GM21723 (cell line): Measurements from ENCODE around the gene CCDC51.
"Not testable (repeated sequence)": the region's sequence is repeated elsewhere in the genome, so short reads cannot be mapped to it uniquely, and the experiment has no call there.

Experiments used
- ATAC-seq: cut with Tn5 transposase; IDR thresholded peaks from one replicate; pipeline ENCODE4 v1.9.1; 2021; ENCODE audit warnings: mild to moderate bottlenecking, moderate library complexity; ENCODE audit not compliant: unreplicated experiment

Gene CCDC51, protein sequence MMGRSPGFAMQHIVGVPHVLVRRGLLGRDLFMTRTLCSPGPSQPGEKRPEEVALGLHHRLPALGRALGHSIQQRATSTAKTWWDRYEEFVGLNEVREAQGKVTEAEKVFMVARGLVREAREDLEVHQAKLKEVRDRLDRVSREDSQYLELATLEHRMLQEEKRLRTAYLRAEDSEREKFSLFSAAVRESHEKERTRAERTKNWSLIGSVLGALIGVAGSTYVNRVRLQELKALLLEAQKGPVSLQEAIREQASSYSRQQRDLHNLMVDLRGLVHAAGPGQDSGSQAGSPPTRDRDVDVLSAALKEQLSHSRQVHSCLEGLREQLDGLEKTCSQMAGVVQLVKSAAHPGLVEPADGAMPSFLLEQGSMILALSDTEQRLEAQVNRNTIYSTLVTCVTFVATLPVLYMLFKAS

DNA sequence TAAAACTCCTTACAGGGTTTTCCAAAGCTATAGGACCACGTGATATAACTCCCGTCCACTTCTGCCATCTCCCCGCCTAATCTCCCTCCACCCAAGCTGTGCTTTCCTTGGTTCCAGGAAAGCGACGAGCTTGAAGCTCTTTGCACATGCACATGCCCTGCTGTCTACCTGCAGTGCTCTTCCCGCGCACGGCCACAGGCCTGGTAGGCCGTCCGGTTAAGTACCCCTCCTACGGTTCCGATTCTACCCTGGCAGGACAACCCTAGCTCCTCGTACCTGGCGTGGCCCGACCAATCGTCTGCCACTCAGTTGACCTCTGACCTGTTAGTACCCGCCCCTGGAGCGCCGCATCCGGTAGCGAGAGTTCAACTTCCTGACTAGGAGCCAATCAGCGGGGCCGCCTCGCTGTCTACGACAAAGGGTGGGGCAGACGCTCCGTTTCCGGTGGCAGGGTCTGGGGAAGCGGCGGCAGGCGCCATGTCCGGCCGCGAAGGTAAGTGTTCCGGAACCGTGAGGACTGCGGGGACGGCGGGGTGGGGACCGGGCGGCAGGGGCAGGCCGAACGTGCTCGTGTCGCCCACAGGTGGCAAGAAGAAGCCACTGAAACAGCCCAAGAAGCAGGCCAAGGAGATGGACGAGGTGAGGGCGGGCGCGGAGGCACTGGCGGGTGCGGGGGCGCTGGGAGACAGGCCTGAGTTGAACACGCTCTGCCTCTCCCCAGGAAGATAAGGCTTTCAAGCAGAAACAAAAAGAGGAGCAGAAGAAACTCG, at the start of gene CCDC51, which contains the start of gene TMA7:
Gene CCDC51 (minus strand): TSS at position 300 of the 770 bp plus-strand sequence. CDS start 4,991 bp downstream, outside the sequence.
Gene TMA7 (plus strand): TSS at position 438 of the 770 bp plus-strand sequence. CDS start 40 bp downstream, at position 478.
- peak; percentile 91 for ATAC-seq

DNA sequence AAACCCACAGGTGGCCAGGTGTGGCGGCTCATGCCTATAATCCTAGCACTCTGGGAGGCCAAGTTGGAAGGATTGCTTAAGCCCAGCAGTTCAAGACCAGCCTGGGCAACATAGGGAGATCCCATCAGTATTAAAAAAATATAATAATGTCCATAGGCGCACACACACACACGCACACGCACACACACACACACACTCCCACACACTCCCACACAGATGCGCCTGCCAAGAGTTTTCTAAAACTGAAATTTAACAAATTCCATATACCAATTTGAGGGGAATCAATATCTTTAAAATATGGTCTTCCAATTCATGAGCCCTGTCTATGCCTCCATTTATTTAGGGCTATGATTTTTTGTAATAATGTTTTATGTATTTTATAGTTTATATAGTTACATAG, 47.0 kb upstream of the CCDC51 start:
- ATAC-seq, result no peak

DNA sequence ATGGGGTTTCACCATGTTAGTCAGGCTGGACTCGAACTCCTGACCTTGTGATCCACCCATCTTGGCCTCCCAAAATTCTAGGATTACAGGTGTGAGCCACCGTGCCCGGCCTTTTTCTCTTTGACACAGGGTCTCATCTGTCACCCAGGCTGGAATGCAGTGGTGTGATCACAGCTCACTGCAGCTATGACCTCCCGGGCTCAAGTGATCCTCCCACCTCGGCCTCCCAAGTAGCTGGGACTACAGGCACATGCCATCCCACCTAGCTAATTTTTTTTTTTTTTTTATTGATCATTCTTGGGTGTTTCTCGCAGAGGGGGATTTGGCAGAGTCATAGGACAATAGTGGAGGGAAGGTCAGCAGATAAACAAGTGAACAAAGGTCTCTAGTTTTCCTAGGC, 42.9 kb upstream of the CCDC51 start:
- not testable (repeated sequence) for ATAC-seq

DNA sequence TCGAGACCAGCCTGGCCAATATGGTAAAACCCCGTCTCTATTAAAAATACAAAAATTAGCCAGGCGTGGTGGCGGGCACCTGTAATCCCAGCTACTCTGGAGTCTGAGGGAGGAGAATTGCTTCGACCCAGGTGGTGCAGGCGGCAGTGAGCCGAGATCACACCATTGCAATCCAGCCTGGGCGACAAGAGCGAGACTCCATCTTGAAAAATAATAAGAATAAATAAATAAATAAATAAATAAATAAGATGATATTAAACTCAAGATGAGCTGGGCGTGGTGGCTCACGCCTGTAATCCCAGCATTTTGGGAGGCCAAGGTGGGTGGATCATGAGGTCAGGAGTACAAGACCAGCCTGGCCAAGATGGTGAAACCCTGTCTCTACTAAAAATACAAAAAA, 41.0 kb upstream of the CCDC51 start:
- not testable (repeated sequence) for ATAC-seq

DNA sequence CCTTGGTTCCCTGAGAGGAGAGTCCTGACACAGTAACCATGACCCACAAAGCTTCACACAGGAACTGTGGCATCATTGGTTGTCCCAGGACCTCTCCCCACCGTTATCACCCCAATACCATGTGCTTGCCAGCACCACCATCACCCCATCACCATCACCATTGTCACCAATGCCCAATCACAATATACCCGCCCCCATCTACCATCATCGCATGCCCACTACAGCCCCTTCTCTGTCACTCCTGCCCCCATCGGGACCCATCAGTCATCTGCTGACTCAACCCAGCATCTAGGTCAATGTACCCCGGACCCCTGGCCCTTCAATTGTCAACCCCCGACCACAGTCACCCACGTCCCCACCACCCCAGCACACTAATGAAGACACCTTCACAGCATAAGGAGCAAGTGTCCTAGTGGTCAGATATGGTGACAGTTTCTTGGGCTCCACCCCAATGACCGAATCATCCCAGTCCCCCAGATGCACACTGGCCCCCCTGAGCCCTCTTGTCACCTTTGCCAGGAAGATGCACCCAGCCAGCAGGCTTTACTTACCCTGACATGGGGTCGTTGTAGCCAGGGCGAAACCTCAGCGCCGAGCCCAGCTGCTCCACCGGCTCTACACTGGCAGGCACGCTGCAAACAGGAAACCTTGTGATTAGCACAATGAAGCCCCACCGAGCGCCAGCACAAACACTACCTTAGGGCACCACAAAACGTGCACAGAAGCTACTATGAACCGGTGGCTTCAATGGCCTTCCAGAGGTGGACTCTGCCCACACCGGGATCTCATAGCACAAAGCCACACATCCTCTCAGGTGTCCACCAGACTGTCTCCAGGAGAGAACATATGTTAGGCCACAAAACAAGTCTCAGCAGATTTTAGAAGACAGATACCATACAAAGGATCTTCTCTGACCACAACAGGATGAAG, 39.0 kb upstream of the CCDC51 start:
- no peak for ATAC-seq

DNA sequence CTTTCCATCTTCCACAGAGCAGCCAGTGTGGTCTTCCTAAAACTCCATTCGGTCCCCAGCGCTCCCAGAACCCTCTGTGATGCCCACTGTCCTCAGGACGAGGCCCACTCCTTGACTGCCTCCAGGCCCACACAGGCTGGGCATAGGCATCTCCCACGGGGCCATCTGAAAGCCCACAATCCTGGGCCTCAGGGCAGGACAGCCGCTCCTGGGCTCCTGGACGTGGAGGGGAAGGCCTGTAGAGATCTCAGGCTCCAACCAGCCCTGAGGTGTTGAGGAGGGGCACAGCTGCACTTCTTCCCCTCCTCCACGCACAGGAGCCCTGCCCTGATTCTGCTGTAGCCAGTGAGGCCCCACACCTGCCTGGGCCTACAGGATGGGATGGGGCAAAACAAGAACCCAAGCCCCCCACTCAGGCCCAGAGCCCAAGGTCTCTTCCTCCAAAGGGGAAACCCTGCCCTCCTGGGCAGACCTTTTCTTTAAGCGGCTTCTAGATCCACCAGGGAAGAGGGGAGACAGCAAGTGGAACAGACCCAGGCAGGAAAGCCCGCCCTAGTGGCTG, 38.1 kb upstream of the CCDC51 start:
- no peak for ATAC-seq

DNA sequence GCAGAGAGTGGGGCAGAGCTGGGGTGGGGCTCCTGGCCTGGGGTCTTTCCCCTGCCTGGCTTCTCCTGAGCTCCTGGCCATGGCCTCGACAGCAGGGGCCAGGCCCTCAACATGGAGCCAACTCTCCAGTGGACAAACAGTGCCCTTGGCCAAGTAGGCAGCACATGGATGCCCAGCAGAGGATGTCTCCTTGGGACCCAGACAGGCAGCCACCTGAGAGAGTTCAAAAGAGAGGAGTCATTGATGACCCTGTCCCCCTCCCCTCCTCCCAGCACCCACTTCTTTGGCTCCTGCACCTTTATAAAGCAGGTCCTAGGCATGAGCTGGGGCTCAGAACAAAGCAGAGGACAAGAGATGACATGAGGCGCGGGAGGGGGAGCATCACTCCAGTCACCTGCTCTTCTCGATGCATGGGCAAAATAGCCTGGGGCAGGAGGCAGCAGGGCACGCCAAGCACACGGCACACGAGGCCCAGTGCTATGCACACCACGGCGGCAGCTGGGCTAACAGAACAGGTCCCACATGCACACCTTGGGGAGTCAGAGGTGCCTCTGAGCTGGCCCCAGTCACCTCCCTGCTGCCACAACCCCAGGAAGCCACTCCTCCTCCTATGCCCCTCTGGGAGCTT, 36.6 kb upstream of the CCDC51 start:
- ATAC-seq, result no peak

DNA sequence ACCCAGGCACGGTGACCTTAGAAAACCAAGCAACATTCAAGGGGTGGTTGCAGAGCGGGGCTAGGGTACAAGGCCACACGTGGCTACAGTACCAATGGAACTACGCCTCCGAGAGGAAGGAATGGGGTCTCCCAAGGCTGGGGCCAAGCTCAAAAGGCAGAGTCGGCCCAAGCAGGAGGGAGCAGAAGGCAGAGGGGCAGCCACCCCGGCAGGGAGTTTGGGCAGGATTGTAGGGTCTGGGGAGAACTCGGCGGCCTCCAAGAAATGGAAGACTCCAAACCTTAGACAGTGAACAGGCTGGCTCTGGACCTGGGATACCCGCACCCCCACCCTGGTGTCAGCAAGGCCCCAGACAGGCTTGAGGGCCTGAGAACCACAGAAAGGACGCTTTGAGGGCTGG, 35.3 kb upstream of the CCDC51 start:
- ATAC-seq, result no peak

DNA sequence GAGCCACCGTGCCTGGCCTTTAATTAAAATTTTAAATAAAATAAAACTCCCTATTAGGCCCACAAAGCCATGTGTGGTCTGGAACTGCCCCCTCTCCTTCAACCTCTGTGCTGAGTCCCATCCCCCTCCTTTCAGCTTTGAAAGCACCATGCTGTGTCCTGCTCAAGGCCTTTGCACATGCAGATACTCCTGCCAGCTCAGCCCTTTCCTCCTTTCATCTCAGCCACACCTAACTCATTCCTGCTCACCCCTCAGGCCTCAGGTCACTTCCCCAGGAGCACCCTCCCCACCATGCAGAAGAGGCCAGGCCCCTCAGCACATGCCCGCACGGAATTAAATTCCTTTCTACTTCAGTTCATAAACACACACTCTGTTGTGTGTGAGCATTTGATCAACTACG, 34.7 kb upstream of the CCDC51 start:
- ATAC-seq, result no peak

DNA sequence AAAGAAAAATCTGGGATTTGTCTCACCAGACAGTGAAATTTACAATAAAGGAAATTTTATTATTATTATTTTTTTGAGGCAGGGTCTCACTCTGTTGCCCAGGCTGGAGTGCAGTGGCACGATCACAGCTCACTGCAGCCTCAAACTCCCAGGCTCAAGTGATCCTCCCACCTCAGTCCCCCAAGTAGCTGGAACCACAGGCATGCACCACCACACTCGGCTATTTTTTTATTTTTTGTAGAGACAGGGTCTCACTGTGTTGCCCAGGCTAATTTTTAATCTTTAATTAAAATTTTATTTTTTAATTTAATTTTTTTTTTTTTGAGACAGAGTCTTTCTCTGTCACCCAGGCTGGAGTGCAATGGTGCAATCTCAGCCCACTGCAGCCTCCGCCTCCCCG, 34.1 kb upstream of the CCDC51 start:
- ATAC-seq, result not testable (repeated sequence)

DNA sequence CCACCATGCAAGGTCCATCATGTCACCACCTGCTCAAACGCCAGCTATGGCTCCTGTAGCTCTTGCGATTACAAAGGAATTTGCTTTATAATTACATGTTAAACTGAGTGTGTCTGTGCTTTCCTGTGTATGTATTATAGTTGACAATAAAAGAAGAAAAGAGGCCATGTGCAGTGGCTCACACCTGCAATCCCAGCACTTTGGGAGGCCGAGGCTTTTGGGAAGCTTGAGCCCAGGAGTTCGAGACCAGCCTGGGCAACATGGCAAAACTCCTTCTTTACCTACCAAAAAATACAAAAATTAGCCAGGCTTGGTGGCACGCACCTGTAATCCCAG, 33.7 kb upstream of the CCDC51 start:
- no peak for ATAC-seq

DNA sequence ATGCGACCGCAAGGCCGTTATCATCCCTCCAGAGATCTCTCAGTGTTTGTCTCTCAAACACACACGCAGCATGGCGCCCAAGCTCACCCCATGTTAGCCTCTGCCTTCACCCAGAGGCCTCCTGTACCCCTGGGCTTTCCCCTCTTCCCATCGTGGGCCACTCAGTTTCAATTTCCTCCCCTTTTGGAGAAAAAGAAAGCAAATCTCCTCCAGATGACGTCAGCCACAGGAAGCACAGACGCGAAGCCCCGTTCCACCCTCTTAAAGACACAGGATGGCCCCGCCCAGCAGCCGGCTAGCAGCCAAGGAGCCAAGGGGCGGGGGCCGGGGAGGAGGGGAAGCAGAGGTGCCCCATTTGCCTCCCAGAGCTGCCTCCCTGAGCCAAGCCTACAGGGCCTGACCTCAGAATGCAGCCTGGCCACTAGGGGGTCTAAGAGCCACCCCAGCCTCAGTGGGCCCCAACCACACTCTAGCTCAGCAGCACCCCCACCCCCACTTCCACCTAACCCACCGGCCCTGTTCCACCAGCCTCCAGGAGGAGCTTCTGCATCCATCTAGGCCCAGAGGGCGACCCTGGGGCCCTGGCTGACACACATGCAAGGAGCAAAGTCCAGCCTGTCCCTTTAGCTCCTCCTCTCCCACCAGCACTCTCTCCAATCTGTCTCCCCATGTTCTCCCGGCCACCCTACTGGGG, 33.2 kb upstream of the CCDC51 start:
- ATAC-seq, result peak; percentile 76

DNA sequence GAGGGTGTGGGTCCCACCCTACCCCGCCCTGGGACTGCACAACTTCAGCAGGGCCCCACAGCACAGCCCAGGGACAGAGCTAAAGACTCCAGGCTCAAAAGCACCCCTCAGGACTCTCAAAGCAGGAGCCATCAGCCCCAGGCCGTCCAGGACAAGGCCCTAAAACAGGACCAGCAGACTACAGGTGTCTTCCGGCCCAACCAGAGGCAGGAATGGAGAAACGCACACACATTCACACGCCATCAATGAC, 32.7 kb upstream of the CCDC51 start:
- ATAC-seq, result no peak

DNA sequence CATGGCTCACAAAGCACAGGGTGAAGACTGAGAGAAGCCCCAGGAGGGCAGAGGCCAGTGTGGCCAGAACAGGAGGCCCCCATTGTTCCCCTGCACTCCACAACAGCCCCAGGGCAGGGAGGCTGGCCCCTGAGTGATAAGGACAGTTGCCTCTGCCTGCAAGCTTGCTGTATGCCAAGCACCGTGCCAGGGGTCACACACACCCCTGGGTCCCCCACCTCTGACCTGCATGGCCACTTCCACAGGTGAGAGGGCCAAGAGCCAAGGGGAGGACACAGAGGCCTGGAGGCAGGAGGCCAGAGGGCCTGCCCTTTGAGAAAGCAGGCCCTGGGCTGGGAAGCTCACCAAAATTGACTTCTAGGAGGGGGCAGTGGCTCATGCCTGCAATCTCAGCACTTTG, 30.4 kb upstream of the CCDC51 start:
- ATAC-seq, result no peak

DNA sequence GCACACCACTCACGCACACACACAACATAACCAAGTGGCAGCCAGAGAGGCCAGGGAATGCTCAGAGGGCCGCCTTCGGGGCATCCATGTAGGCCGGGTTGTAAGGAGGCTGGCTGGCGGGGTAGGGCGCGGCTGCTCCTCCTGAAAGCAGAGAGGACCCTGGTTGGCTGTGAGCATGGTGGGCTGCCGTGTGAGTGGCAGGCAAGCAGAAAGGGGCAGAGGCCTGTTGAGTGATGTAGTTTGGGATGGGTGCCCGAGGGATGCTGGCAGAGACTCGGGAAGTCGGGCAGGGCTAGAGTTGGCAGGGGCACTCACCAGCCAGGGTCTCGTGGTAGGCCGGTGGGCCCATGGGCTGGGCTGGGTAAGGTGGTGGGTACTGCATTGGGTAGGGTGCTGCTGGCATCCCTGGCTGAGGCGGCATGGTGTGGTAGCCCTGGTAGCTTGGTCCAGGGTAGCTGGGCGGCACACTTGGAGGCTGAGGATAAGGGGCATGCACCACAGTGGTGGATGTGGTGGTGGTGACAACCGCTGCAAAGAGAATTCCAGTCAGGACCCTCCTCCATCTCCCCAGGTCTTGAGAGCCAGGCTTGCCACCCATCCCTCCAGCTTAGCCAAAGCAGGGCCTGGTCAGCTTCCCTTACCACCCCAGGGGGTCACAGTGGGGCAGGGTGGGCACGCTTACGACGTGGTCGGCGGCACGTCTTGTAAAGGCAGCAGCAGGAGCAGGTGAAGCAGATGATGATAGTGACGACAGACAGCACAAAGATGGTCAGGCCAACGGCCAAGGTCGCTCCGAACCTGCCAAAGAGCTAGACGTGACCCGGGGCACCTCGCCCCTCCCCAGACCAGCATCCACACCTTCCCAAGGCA, 29.4 kb upstream of the CCDC51 start:
- ATAC-seq, result no peak

DNA sequence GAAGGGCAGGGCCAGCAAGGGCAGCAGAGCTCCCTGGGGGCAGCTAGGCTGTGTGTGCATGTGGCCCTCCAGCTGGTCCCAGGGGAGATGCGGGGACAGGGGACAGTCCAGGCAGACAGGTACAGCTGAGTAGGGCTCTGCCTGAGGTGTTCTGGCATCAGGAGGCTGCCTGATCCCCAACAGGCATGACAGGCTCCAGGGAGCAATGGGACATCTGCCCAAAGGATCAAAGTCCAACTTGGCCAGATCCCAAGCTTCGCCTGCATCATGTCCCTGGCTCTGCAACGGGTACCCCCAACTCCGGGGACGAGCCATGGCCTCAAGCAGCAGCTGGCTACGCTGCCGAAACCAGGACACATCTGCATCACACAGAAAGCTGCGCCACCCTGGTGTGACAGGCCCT, 28.4 kb upstream of the CCDC51 start:
- ATAC-seq, result no peak

DNA sequence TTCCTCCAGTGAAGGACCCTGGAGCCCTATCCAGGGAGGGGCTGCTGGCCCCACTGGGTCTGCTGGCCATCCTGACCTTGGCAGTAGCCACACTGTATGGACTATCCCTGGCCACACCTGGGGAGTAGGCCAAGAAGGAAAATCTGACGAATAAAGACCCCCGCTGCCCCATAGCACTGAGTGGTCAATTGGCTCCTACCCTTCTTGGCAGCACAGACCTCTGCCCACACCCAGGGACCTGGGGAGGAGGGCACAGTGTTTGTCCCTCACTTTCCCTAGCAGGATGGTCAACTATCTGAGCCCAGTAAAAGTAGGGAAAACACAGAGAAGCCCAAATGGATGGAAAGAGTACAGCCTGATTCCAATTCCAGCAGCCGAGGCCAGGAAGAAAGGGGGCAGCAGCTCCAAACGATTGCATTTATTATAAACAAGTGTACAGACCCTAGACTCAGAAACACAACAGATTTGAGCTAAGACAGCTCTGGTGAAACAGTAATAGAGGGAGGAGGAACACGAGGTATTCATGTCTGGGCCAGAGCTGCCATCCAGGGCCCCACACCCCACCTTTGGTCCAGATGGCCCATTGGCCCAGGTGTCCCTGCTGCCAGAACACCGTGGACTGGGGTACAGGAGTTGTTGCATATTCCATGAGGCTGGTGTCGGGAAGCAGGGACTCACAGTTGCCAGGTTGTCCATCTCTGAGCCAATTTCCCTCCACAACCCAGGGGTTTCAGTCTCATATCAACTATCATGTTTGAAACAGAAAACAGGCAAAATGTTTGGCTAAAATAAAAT, 27.8 kb upstream of the CCDC51 start:
- no peak for ATAC-seq

DNA sequence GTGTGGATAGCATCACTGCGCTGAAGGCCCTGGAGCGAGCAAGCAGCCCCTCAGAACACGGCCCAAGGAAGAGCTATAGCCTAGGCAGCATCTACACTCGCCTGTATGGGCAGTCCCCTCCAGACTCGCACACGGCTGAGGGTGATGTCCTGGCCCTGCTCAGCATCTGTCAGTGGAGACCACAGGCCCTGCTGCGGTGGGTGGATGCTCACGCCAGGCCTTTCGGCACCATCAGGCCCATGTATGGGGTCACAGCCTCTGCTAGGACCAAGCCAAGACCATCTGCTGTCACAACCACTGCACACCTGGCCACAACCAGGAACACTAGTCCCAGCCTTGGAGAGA, 27.2 kb upstream of the CCDC51 start:
- ATAC-seq, result peak; percentile 4
